ENCODE measurements around the gene ITGAV.

ITGAV gene

GRCh38 chr2:186659383-186659782, 69.5 kb downstream of the ITGAV start:
- in situ Hi-C loops (cut with MboI; ENCODE audit: low sequenced_read_pairs) = no loop called here

GRCh38 chr2:186664385-186665043, 74.7 kb downstream of the ITGAV start:
- in situ Hi-C loops (cut with MboI; ENCODE audit: low sequenced_read_pairs) = no loop called here

GRCh38 chr2:186669146-186669545, 79.3 kb downstream of the ITGAV start:
- in situ Hi-C loops (cut with MboI; ENCODE audit: low sequenced_read_pairs) = no loop called here

GRCh38 chr2:186670831-186671230, 81.0 kb downstream of the ITGAV start:
- in situ Hi-C loops (cut with MboI; ENCODE audit: low sequenced_read_pairs) = no loop called here

- in situ Hi-C loops (cut with MboI; ENCODE audit: low sequenced_read_pairs) = no loop called here
Observed at GRCh38 chr2:186675380-186675779, 85.5 kb downstream of the ITGAV start.

GRCh38 chr2:186683341-186683740, 93.5 kb downstream of the ITGAV start:
- in situ Hi-C loops (cut with MboI; ENCODE audit: low sequenced_read_pairs) = no loop called here

GRCh38 chr2:186687807-186688211, 98.0 kb downstream of the ITGAV start:
- in situ Hi-C loops (cut with MboI; ENCODE audit: low sequenced_read_pairs) = no loop called here

GRCh38 chr2:186688813-186689212, 99.0 kb downstream of the ITGAV start:
- in situ Hi-C loops (cut with MboI; ENCODE audit: low sequenced_read_pairs) = no loop called here

GRCh38 chr2:186690786-186691185, 100.9 kb downstream of the ITGAV start:
- in situ Hi-C loops (cut with MboI; ENCODE audit: low sequenced_read_pairs) = no loop called here

GRCh38 chr2:186691231-186691630, 101.4 kb downstream of the ITGAV start:
- in situ Hi-C loops (cut with MboI; ENCODE audit: low sequenced_read_pairs) = no loop called here

GRCh38 chr2:186691900-186692299, 102.0 kb downstream of the ITGAV start:
- in situ Hi-C loops (cut with MboI; ENCODE audit: low sequenced_read_pairs) = no loop called here

GRCh38 chr2:186693446-186693832, 103.6 kb downstream of the ITGAV start:
- in situ Hi-C loops (cut with MboI; ENCODE audit: low sequenced_read_pairs) = no loop called here

GRCh38 chr2:186695081-186695756, 105.4 kb downstream of the ITGAV start:
- in situ Hi-C loops (cut with MboI; ENCODE audit: low sequenced_read_pairs) = no loop called here

GRCh38 chr2:186696290-186696689, 106.4 kb downstream of the ITGAV start:
- in situ Hi-C loops (cut with MboI; ENCODE audit: low sequenced_read_pairs) = no loop called here

GRCh38 chr2:186696804-186697203, 106.9 kb downstream of the ITGAV start:
- in situ Hi-C loops (cut with MboI; ENCODE audit: low sequenced_read_pairs) = no loop called here

GRCh38 chr2:186697536-186697935, 107.7 kb downstream of the ITGAV start:
- in situ Hi-C loops (cut with MboI; ENCODE audit: low sequenced_read_pairs) = no loop called here

- in situ Hi-C loops (cut with MboI; ENCODE audit: low sequenced_read_pairs) = no loop called here
Observed at GRCh38 chr2:186699742-186700141, 109.9 kb downstream of the ITGAV start.

- in situ Hi-C loops (cut with MboI; ENCODE audit: low sequenced_read_pairs) = no loop called here
Observed at GRCh38 chr2:186702006-186702405, 112.2 kb downstream of the ITGAV start.

- in situ Hi-C loops (cut with MboI; ENCODE audit: low sequenced_read_pairs) = no loop called here
Observed at GRCh38 chr2:186702501-186702900, 112.6 kb downstream of the ITGAV start.

- in situ Hi-C loops (cut with MboI; ENCODE audit: low sequenced_read_pairs) = no loop called here
Observed at GRCh38 chr2:186704897-186705296, 115.0 kb downstream of the ITGAV start.

GRCh38 chr2:186709529-186710450, 119.9 kb downstream of the ITGAV start:
- in situ Hi-C loops (cut with MboI; ENCODE audit: low sequenced_read_pairs) = no loop called here

- in situ Hi-C loops (cut with MboI; ENCODE audit: low sequenced_read_pairs) = no loop called here
Observed at GRCh38 chr2:186713691-186714090, 123.8 kb downstream of the ITGAV start.
